Measurements from ENCODE around the gene ANO9.

The ANO9 gene

DNA sequence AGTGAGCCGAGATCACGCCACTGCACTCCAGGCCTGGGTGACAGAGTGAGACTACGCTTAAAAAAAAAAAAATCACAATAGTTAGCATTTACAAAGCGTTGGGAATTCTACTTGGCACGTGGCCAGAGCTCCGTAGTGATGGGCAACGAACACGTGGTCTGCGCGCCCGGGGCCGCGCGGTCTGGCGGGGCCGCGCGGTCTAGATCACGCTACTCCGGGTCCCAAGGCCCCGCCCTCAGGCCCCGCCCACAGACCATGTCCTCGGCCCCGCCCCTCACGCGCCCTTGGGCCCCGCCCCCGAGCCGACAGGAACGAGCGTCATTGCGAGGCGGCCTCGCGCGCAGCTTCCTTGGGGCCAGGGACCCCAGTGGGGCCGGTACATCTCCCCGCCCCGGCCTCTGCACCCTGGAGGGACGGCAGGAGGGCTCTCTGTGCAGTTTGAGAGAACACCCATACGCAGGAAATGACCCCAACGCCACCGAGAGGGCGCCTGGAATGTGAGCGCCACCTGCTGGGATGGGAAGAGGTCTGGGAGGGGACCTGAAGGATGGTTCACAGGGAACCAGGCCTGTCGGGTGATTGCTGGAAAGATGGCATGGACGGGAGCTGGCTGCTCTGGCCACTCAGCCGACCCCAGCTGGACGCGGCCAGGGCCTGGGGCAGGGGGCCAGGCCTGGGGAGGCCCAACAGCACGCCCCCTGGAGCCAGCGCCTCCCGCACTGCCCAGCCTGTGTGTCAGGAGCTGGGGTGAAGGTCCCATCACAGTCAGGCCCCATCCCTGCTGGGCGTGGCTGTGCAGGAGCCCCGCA, 6.3 kb upstream of the ANO9 start:
- TF ChIP-seq, protein P1, sequence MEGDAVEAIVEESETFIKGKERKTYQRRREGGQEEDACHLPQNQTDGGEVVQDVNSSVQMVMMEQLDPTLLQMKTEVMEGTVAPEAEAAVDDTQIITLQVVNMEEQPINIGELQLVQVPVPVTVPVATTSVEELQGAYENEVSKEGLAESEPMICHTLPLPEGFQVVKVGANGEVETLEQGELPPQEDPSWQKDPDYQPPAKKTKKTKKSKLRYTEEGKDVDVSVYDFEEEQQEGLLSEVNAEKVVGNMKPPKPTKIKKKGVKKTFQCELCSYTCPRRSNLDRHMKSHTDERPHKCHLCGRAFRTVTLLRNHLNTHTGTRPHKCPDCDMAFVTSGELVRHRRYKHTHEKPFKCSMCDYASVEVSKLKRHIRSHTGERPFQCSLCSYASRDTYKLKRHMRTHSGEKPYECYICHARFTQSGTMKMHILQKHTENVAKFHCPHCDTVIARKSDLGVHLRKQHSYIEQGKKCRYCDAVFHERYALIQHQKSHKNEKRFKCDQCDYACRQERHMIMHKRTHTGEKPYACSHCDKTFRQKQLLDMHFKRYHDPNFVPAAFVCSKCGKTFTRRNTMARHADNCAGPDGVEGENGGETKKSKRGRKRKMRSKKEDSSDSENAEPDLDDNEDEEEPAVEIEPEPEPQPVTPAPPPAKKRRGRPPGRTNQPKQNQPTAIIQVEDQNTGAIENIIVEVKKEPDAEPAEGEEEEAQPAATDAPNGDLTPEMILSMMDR (IDR thresholded peaks at IDR 0.05; ENCODE audit: insufficient read depth, low read length, poor library complexity, severe bottlenecking): peak; percentile 92
- peak; percentile 92 for DNase-seq (ENCODE audit: extremely low read depth, insufficient read length)
- H3K27me3 ChIP-seq (replicated peaks; ENCODE audit: control insufficient read depth, insufficient read depth, low read length): no peaks in the 10 kb centered on the region
- no peaks in the 10 kb centered on the region; the same call in 1 of the 2 replicates for H3K36me3 ChIP-seq (ENCODE audit: control insufficient read depth, insufficient read depth, low read length)
- H3K4me3 ChIP-seq (replicated peaks; ENCODE audit: low read depth, low read length): peak overlapping the region; percentile 74

DNA sequence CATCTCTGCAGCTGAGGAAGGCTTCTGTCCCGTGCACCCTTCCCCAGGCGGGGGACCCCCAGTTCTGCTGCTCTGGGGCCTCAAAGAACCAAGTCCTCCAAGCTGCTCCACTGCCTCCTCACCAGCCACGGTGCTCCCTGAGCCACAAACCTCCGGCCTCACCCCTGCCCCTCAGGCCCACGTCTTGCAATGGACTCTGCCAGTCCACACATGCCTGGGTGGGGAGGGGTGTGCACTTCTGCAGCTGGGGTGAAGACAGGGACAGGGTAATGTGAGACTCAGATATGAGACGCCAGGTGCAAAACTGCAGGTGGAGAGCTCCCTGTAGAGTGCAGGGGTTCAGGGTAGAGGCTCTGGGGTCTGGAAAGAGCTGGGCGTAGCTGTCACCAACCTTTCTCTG, 5.1 kb upstream of the ANO9 start:
- DNase-seq (ENCODE audit: extremely low read depth, insufficient read length): peak; percentile 18
- no peak overlapping the region for H3K4me3 ChIP-seq (replicated peaks; ENCODE audit: low read depth, low read length)
- no peaks in the 10 kb centered on the region for H3K36me3 ChIP-seq (ENCODE audit: control insufficient read depth, insufficient read depth, low read length)
- no peaks in the 10 kb centered on the region for H3K27me3 ChIP-seq (replicated peaks; ENCODE audit: control insufficient read depth, insufficient read depth, low read length)
- TF ChIP-seq, protein P1 (IDR thresholded peaks at IDR 0.05; ENCODE audit: insufficient read depth, low read length, poor library complexity, severe bottlenecking): no peak

DNA sequence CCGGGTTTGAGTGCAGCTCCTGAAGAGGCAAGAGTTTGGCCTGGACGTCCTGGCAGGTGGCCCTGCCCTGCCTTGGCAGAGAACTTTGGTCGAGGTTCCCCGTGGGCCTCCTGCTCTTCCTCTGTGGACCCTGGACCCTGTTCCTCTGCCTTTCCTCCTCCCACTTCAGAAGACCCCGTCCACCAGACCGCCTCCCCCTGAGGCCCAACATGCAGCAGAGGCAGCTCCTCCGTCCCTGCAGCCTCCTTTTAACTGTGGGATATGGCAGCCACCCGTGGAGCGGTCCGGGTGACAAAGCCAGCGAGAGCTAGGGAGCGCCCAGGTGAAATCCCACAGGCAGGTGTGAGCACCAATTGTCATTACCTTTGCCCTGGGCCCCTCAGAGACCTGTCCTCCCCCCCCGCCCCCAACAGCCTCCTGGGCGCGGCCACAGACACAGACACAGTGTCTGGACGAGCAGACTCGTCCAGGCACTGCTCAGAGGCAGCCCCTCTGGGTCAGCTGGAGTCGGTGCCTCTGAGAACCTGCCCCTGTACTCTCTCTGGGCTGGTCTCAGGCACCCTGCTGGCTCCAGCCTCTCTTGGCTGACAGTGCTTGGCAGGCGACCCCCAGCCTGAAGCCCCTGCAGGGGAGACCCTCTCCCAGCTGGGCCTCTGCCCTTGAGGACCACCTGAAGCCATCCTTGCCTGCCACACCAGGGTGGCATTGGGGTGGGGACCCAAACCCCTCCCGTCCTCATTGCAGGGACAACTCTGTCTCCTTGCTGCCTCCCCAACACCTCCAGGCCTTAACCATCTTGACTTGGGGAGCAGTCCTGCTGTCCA, 4.2 kb upstream of the ANO9 start:
- no peak for DNase-seq (ENCODE audit: extremely low read depth, insufficient read length)
- TF ChIP-seq, protein P1 (IDR thresholded peaks at IDR 0.05; ENCODE audit: insufficient read depth, low read length, poor library complexity, severe bottlenecking): no peak
- Histone ChIP-seq H3K27me3 (replicated peaks; ENCODE audit: control insufficient read depth, insufficient read depth, low read length) (no peaks in the 10 kb centered on the region), H3K36me3 (ENCODE audit: control insufficient read depth, insufficient read depth, low read length) (no peaks in the 10 kb centered on the region), H3K4me3 (replicated peaks; ENCODE audit: low read depth, low read length) (no peak overlapping the region)

DNA sequence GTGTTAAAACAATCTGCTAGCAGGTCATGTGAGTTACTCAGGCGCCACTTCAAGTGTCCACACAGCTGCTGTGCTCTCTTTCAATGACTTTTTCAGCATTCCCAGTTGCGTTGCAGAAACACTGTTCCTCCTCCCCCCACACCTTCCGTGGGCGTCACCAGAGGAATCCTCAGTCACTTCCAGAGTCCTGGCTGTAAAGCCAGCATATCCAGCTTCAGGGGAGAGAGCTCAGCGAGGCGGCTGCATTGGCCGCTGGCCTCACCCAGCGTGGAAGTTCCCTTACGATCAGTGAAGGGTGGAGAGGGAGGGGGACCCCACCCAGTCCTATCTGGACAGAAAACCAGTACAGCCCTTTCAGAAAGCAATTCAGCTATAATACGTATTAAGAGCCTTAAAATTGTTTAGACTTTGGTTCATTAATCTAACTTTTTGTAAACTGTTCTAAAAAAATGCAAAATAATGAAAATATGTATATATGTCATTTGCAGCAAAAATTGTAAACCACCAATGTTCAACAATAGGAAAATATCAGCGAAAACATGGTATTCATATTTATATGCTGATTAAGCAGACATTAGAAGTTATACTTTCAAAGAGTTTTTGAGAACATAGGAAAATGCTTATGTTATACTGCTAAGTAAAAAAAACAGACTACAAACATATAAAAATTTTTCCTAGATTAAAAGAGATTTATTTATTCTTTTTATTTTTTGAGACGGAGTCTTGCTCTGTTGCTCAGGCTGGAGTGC, 2.8 kb upstream of the ANO9 start:
- DNase-seq (ENCODE audit: extremely low read depth, insufficient read length): peak; percentile 6
- Histone ChIP-seq H3K36me3 (ENCODE audit: control insufficient read depth, insufficient read depth, low read length) (no peaks in the 10 kb centered on the region), H3K4me3 (replicated peaks; ENCODE audit: low read depth, low read length) (no peak overlapping the region), H3K27me3 (replicated peaks; ENCODE audit: control insufficient read depth, insufficient read depth, low read length) (no peaks in the 10 kb centered on the region)
- TF ChIP-seq, protein P1 (IDR thresholded peaks at IDR 0.05; ENCODE audit: insufficient read depth, low read length, poor library complexity, severe bottlenecking): no peak

DNA sequence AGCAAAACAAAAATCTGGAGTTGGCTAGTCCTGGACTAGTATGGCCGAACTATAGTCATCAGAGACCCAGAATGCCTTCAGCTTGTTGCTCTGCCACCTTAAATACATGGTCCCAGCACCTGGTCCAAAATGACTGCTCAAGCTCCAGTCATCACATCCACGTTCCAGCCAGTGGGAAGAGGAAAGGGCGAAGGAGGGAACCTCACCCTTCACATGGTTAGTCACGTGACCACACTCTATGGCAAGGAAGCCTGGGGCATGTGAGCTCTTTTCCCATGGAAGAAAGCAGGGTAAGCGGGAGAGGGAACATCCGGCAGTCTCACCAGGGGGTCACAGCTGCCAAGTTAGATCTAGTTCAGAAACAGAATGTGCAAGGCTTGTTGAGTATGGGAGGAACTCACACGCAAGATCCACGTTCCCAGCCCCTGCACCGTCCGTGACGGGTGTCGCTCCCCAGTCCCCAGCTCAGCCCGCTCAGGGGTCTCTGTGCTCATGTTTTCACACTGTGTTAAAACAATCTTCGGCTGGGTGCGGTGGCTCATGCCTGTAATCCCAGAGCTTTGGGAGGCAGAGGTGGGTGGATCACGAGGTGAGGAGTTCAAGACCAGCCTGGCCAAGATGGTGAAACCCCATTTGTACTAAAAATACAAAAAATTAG, 1.9 kb upstream of the ANO9 start:
- DNase-seq (ENCODE audit: extremely low read depth, insufficient read length): peak; percentile 9
- TF ChIP-seq, protein P1 (IDR thresholded peaks at IDR 0.05; ENCODE audit: insufficient read depth, low read length, poor library complexity, severe bottlenecking): no peak
- no peaks in the 10 kb centered on the region for H3K36me3 ChIP-seq (ENCODE audit: control insufficient read depth, insufficient read depth, low read length)
- no peak overlapping the region for H3K4me3 ChIP-seq (replicated peaks; ENCODE audit: low read depth, low read length)
- H3K27me3 ChIP-seq (replicated peaks; ENCODE audit: control insufficient read depth, insufficient read depth, low read length): no peaks in the 10 kb centered on the region

All from GM06990 (cell line).